DMS53 treated with DMSO at 0.1 percent for 48 hours (cell line): ENCODE data around the gene FAM117A.
"Not testable (repeated sequence)": the region's sequence is repeated elsewhere in the genome, so short reads cannot be mapped to it uniquely, and the experiment has no call there.

Experiments
- DNase-seq: peaks from one replicate; lab custom pipeline; 2025; ENCODE audit not compliant: unreplicated experiment; lab: John Stamatoyannopoulos, UW

FAM117A gene

DNA sequence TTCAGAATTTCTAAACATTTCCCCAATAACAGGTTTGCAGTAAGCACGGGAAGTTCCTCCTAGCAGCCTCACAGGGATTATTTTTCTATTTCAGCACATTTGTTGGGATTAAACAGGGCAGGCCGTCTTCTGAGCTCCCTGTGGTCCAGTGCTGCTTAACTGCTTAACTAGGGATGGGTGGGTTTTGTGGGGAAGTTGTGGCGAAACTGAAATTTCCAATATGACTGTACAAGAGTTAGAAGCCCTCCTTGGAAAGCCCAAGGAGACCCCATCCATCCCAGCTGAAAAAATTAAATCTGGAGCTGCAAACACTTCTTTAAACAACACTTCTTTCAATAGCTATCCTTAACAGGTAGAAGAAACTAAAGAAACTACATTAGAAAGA, 22.2 kb downstream of the FAM117A start:
- DNase-seq: no peak

DNA sequence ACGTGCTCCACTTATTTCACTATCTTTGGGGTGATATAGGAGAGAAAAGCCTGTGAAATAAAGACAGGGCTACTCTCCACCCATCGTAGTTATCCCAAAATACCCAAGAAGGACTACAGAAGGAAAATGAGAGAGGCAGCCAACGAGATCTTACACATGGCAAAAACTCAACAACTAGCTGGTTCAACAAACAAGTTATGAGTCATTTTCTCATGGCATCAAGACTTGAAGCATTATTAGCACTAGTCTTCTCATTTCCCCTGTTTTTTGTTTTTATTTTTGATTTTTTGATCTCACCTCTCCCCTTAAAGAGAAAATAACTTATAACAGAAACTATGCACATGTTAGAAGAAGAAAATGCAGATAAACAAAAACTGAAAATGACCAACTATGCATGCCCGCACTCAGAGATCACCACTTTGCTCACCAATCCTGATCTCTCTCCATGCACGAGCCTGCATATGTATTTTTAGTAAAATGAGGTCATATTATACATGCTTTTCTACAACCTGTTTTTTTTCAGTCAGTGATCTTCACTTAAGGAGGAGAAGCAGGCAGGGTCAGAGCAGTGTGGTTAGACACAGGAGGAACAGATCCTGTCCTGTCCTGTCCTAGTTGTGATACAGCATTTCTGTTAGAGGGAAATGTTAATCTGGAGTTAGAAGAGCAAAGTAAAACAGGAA, 22.8 kb downstream of the FAM117A start:
- no peak for DNase-seq

- DNase-seq: peak; percentile 65
These were observed 24.2 kb downstream of the FAM117A start for GRCh38 chr17:49739641-49740271.

- DNase-seq: no peak
These were observed 25.3 kb downstream of the FAM117A start for GRCh38 chr17:49738456-49739163.

GRCh38 chr17:49734515-49735490, 29.1 kb downstream of the FAM117A start:
- DNase-seq: no peak

DNA sequence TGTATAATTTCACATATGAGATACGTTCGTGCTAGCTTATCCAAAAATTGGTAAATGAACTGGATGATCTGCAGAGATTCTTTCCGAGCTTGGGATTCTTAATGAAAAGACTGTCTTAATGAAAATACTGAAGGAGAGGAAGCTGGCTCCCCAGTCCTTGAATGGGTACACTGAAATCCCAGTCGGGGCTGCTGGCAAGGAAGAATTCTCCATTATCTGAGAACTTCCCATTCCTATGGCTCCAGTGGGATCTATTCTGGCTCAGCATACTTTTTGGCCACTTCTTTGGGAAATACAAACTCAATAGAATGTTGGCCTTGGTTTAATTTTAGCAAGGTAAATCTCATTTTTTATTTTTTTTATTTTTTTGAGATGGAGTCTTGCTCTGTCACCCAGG, 32.5 kb downstream of the FAM117A start:
- DNase-seq: no peak

GRCh38 chr17:49730785-49731434, 33.0 kb downstream of the FAM117A start:
- no peak for DNase-seq

DNA sequence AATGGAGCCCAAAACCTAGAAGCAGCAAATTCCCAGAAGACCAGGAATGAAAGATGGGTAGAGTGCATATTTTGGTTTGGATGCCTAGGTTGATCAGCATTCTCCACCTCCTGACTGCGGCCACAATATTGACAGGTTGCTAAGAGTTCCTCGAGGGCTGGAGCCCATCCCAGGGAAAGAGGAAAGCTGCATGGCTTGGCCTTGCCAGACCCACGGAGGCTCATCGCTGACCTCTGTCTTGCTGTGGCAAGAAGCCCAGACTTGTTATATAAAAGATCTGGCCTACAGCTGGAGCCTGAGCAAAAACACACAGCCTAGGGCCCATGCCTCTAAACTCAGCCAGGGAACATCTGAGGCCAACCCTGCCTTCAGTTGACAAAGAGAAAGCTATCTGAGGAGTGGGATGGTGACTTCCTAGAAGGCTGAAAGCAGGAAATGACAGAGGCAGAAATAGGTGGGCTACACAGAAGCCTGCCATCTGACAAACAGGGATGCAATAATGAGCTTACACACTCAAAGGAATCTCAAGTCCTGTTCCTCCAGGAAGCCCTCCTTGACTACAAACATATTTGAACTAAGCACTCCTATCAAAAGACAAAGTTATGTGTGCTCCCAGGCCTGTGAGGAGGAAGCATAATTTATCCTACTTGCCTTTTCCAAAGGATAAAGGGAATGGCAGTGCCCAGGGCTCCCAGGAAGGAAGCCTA, 33.7 kb downstream of the FAM117A start:
- DNase-seq: no peak

GRCh38 chr17:49729069-49729468, 34.9 kb downstream of the FAM117A start:
- no peak for DNase-seq

- no peak for DNase-seq
These were observed 35.5 kb downstream of the FAM117A start for GRCh38 chr17:49728425-49728824.

- DNase-seq: no peak
These were observed 36.6 kb downstream of the FAM117A start for GRCh38 chr17:49727380-49727779.

- DNase-seq: no peak
These were observed 38.3 kb downstream of the FAM117A start for GRCh38 chr17:49725452-49726130.

DNA sequence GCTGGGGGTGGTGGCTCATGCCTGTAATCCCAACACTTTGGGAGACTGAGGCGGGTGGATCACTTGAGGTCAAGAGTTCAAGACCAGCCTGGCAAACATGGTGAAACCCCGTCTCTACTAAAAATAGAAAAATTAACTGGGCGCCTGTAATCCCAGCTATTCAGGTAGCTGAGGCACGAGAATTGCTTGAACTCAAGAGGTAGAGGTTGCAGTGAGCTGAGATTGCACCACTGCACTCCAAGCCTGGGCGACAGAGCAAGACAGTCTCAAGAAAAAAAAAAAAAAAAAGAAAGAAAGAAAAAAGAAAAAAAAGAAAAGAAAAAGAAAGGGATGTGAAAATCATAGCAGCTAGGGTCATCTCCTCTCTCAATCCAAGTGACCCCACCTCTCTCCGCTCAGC, 39.4 kb downstream of the FAM117A start:
- not testable (repeated sequence) for DNase-seq

GRCh38 chr17:49723423-49723822, 40.5 kb downstream of the FAM117A start:
- no peak for DNase-seq

DNA sequence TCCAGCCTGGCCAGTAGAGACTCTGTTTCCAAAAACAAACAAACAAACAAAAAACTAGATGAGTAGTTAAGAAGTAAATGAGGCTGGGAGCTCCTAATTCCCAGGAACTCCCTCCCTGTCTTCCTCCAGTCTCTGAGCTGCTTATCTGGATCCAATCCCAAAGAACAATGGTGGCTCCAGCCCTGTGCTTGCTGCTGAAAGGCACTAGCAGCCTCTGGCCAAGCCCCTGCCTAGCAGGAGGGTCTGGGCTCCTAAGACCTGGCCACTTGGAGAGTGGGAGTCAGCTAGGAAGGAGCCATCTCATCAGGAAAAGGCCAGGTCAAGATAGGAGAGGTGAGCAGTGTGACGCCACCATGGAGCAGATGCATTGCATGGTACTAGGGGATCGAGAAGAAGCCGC, 41.9 kb downstream of the FAM117A start:
- DNase-seq: no peak

DNA sequence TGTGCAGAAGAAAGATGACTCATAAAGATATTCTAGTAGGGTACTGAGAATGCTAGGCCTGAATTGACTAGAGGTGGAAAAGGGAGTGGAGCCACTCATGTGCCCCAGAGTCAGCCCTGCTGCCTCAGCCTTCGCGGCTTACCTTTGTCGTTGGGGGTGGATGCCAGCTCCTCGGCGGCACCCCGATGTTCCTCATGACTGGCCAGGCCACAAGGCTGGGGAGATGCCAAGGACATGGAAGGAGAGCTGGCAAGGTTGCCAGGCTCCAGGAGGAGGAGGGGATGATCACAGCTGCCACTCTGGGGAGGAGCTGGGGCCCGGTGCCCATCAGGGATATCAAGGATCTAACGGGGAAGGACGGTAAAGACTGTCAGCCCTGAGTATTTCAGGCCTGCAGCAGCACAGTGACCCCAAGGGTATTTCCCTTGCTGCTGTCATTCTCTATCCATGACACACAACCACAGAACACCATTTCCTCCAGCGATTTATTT, 46.5 kb downstream of the FAM117A start:
- no peak for DNase-seq

GRCh38 chr17:49716668-49717364, 47.1 kb downstream of the FAM117A start:
- DNase-seq: no peak

- DNase-seq: no peak
These were observed 48.1 kb downstream of the FAM117A start for GRCh38 chr17:49715717-49716279.
